Activated T-cell treated with anti-CD3 and anti-CD28 coated beads for 4 hours (primary cell): ENCODE measurements around the gene BBX.
"Not testable (repeated sequence)": the region's sequence is repeated elsewhere in the genome, so short reads cannot be mapped to it uniquely, and the experiment has no call there.

Source experiments
- DNase-seq: peaks from one replicate; pipeline ENCODE4 v3.0.0-alpha.2; 2020

The BBX gene

DNA sequence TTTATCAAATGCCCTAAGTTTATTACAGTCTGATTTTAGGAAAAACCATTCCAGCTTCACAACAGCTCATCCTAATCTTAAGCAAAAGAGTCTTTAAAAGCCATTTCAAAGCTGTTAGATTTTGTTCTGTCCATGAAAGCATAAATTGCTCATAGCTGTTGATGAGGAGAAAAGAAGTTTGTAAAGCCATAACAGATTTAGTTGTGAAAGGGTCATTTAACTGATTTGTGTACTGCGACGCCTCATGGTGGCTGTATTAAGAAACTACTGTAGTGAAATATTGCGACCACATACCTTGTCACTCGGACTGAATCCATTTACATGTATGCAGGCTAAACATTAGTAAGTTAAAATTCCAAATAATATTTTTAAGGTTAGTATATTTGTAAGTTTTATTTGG lies 20.9 kb downstream of the BBX start:
- DNase-seq: no peak

DNA sequence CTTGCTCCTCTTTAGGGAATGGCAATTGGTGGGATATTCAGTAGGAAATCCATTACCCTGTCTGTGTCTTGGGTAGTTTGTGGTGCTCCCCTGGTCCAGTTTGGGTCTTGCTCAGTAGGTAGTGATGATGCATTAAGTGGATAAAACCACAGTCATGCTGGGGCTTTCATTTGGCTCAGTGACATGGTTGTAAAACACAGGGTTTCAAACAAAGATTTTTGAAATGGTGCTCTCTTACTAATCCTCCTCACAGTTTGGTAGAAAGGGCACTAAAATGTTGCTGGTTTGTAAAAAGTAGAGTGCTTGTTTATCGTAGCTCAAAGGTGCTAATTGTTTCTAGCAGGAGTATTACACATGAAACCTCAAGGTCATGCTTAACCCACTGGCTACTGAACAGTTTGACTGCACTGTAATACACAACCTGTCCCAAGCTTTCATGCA lies 22.9 kb downstream of the BBX start:
- DNase-seq: no peak

DNA sequence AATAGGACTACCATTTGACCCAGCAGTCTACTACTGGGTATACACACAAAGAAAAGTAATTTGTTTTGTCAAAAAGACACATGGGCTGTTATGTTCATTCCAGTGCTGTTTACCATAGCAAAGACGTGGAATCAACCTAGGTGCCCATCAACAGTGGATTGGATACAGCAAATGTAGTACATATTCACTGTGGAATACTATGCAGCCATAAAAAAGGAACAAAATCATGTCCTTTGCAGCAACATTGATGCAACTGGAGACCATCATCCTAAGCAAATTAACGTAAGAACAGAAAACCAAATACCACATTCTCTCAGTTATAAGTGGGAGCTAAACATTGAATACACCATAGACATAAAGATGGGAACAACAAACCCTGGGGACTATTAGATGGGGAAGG lies 25.8 kb downstream of the BBX start:
- no peak for DNase-seq

DNA sequence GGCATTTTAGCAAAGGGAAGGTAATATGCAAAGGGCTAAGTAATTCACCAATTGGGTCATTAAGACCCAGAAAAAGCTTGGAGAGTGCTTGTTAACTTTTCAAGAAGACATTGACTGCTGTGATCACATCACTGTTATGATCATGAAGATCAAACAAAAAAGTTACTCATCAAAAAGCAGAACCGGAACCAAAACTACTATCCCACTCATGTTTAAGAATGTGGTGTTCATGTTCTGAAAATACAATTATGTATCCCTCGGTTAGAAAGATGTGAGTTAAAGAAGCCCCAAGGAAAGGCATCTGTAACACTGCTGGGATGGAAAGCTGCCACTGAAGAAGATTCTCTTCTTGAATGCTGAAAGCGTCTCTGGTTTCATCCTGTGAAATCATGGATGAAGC lies 32.6 kb downstream of the BBX start:
- no peak for DNase-seq

DNA sequence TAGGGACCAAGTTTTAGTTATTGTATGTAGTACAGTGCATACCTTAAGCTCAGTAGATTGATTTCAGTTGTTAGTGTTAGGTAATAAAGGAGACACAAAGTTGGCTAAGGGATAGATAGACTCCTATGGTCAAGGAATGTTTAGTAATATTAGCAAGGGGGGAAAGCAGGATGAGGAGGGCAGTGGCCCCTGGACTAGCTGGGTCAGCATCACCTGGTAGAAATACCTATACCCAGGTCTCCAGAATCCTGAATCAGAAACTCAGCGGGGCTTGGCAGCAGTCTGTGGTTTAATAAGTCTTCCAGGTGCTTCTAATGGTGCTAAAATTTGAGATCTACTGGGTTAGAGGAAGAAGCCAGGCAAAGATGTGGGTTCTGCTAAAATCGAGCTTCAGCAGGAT lies 35.0 kb downstream of the BBX start:
- no peak for DNase-seq

DNA sequence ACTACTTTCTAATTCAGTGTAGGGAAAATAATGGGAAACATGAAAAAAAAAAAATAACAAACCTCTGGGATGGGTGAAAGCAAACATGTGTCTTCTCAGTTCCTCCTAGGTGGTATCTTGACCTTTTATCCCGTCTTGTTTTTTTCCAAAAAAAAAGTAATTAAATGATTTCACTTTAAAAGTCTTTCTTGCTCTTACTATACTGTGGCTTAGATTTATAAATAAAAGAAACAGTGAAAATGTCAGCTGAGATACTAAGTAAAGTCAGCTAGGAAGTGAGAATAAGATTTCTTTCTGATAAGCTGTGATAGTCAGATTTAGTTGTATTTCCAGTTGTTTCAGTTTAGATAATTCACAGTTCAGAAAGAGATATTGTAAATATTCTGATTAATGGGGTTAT lies 37.4 kb downstream of the BBX start:
- DNase-seq: no peak

DNA sequence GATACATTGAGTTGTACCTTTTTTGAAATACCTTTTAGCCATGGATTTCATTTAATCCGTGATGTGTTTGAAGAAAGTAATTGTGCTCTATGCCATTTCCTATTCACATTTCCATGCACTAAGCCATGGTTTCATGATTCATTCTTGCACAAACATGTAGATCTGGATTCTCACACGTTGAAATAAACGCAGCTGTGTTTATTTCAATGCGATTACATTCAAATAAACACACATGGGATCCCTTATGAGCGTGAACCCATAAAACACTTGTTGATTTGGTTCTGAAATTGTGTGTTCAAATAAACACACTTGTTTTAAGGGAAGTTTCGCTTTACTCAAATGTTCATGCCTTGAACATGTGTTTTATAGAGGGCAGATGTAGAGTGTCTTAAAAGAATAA lies 39.2 kb downstream of the BBX start:
- no peak for DNase-seq

DNA sequence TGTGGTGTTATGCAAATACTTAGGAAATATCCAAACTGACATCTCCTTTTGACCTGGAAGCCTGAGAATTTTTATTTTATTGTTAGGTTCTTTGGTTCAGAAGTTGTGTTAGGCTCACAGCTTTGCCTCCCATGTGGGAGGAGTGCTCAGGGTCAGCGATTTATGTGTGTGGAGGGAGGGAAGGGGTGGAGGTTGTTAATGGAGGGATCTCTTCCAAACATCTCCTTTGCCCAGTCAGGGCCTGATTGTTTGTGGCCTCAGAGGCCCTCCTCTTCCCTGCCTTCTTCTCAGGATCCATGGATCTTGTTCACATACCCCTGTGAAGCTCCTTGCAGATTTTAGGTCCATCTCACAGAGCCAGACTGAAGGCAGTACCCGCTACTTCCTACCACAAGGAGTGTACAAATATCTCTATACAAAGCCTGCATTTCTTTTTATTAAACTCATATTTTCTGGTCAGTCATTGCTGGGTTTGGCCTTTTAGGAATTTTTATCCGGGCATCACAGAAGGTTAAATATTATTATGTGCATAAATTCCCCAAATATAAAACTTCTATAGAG lies 40.3 kb downstream of the BBX start:
- DNase-seq: no peak

DNA sequence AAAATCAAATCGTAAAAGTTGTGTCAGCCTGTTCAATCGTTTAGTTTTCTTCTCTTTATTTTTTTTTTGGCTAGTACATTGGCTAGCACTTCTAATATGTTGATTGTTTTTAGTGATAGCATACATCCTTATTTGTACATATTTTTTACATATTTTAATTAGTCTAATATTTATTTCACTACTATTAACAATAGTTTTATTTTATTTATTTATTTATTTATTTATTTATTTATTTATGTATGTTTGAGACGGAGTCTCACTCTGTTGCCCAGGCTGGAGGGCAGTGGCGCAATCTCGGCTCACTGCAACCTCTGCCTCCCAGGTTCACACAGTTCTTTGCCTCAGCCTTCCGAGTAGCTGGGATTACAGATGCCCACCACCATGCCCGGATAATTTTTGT lies 42.5 kb downstream of the BBX start:
- DNase-seq: not testable (repeated sequence)

DNA sequence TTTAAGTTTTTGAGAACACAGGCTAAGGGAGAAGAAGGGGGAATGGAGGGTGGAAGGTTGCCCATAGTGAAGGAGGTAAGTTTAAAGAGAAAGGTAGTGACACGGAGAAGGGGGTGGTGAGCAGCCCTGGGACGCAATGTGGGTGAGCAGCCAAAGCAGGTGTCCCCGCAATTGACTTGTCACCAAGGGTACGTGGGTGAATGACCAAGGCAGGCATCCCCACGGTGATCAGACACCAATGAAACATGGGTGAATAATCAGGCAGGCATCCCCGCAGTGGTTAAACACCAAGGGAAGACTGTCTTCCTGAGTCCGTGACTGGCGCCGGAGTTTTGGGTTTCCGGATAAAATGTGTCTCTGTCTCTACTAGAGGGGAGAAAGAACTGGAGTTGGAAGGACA lies 48.3 kb downstream of the BBX start:
- not testable (repeated sequence) for DNase-seq

DNA sequence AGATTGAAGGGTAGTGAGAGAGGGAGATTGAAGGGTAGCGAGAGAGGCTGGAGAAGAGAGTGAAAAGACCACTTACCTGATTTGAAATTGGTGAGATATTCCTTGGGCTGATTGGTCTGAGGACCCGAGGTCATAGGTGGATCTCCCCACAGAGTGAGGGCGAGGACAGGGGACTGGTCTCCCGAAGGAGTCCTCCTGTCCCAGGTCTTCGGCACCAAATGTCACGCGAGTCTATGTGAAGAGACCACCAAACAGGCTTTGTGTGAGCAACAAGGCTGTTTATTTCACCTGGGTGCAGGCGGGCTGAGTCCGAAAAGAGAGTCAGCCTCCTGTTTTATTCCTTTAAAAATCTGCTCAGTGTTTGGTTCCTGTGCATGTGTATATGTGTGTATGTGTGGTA lies 48.7 kb downstream of the BBX start:
- DNase-seq: not testable (repeated sequence)

DNA sequence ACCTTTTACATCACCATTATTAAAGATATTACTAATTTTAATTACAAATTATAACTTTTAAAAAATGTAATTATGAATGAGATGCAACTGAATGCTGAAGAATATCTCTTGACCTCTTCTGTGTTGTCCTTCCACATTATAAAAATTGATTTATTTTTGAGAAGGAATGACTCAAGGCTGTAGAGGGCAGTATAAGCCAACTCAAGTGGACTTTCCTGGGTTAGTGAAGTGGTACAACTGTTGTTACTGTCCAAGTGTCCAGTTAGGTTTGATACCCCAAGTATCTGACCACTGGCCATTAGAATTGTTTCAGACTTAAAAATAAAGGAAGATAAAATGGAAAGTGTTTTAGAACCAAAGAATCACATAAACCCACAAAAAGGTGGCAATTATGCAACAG lies 51.9 kb downstream of the BBX start:
- DNase-seq: no peak

DNA sequence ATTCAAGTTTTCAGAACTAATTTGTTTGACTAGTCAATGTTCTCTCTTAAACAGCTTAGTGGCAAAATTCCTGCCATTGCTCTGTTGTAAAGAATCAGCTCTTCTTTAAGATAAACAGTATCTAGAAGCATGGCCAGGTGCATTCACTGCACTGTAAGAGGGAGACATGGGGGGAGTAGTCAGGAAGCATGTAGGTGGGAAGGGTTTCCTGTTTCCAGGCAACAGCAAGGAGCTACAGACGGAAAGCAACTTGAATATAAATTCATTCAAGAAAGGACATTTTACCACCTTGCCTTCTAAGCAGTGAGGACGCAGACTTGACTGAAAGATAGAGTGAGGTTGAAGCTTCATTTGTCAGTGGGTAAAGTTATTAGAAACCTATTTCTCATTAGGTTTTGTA lies 55.3 kb downstream of the BBX start:
- no peak for DNase-seq

DNA sequence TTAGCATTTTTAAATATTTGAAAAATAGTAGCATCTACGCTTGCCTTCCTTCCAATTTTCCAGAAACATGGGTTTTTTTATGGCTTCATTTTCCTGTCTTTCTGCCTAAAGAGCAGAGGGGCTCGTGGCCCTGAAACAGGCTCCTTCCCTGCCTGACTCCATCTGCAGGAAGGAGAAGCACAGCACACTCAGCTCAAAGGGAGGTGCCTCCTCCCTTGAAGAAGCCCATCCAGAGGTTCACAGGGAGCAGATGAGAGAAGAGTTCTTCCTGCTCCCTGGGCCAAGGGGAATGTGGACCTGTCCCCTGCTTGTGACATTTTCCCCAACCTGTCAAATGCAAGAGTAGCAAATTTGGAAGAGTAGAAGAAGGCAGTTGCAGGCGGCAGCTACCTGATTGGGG lies 55.8 kb downstream of the BBX start:
- no peak for DNase-seq

DNA sequence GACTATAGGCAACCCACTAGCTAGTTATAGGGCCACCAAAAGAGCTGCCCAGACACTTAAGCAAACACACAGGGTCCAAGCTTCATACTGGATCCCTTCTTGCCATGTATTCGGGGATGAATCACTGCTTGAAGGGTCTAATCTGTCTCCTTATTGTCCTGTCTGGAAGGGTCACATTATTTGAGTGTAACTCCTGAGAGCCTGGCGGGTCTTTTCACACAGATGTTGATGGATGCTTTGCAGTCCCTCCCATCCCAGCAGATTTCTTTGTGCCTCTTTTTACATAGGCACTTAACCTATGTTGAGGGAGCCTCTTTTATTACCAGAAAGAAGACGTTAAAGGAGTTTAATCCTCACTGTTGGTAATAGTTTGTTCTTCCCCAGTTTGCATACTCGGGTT lies 56.6 kb downstream of the BBX start:
- no peak for DNase-seq

DNA sequence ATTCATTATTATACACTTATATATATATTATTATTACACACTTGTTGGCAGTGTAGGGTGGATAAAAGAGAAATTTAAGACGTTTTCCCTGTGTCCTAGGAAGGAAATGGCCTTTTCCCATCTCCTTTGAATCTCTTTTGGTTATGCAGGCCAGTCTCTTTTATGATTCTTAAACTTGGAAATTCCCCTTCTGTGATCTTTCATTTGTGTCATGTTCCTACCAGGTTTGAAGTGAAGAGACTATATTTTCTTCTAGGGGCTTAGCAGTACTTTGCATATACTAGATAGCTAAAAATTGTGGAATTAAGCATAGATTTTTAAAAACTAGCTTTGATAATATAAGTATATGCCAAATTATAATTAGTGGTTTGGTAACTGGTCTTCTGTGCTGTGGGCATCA lies 58.5 kb downstream of the BBX start:
- no peak for DNase-seq

DNA sequence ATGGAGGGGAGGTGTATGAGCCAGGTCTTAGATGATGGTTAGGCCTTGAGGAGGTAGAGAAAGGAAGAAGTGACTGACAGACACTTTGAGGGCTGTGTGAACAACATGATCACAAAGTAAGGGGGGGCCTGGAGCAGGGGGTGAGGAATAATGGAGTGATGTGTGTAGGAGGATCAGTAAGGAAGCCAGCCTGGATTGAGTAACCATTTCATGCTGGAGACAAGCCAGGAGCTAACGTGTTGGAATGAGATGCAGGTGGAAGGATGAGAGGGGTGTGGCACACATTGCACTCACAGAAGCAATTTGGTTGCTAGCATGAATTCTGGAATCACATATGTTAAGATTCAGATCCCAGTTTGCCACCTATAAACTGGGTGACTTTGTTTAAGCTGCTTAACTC lies 65.5 kb downstream of the BBX start:
- no peak for DNase-seq

DNA sequence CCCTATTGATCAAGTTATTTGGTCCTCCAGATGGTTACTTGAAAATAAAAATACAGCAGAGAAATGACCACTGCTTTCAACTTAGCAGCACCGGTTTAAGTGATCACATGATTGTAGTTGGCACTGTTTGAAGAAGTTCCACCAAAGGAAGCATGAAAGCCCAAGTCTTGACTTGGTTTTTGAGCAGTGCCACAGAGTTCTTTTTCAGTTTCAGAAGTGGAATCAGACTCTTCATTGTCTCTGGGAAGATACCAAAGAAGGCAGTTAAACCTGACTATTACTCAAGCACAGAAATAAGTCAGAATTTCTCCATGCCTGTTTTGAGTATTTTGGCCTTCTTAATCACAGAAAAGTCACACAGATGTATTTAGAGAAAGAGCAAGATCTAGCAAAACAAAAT lies 66.7 kb downstream of the BBX start:
- no peak for DNase-seq

DNA sequence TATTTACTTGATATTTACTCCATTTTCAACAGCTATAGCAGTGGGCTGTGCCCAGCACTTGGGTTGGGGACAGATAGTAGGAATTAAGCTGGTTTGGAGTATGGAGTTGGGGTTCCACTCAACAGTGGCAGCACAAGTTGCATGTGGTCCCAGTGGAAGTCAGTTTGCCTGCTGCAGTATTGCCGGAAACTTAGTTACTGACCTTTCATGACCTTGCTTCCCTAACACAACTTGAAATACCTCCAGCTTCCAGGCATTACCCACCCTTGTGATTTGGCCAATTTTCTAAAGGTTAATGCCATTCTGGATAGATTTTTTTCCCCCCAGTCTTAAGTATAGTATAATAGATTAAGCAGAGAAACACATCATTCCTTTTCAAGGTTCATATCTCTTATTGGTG lies 68.0 kb downstream of the BBX start:
- no peak for DNase-seq

DNA sequence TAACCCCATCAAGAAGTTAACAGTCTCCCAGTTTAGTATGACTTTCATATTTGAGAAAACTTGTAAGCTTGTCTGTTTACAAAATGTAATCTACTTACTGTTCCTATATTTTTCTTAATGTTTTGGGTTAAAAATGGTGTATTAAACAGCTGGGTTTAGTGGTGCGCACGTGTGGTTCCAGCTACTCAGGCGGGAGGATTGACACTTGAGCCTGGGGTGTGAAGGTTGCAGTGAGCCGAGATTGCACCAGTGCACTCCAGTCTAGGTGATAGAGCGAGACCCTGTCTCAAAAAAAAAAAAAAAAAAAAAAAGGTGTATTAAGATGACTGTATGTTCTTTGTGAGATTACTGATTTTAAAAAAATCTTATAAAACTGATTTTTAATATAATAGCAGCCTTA lies 69.3 kb downstream of the BBX start:
- no peak for DNase-seq

DNA sequence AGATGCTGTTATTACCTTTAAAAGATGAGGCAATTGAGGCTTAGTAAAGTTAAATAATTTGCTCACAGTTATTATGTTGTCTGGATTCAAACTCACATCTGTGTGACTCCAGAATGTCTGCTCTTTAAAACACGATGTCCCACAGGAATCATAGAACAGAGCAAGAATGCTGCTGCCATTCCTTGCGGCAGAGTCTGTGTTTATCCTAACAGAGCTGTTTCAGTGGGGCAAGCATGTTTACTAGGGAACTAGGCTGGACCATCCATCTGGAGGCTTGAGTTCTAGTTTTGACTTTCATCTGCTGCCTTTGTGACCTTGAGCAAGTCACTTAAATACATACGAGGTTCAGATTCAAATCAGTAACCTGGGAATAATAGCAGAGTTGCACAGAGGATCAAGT lies 72.1 kb downstream of the BBX start:
- DNase-seq: no peak

DNA sequence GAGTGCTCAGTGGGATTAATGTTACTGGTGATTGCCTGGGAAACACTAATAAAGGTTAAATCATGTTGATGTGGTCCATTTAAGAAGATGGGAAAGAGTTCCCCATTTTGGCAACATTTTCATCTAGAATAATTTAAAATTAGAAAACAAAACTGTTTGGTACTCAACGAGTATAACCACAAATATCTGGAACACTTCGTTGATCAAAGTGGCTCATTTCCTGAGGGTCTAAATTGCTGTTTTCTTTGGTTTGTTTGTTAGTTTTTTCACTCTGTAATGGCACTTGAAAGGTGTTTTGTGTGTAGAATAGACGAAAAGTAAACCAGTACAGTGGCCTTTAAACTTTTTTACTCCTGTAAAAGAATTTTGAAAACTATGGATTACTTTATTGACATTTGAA lies 73.9 kb downstream of the BBX start:
- DNase-seq: no peak

DNA sequence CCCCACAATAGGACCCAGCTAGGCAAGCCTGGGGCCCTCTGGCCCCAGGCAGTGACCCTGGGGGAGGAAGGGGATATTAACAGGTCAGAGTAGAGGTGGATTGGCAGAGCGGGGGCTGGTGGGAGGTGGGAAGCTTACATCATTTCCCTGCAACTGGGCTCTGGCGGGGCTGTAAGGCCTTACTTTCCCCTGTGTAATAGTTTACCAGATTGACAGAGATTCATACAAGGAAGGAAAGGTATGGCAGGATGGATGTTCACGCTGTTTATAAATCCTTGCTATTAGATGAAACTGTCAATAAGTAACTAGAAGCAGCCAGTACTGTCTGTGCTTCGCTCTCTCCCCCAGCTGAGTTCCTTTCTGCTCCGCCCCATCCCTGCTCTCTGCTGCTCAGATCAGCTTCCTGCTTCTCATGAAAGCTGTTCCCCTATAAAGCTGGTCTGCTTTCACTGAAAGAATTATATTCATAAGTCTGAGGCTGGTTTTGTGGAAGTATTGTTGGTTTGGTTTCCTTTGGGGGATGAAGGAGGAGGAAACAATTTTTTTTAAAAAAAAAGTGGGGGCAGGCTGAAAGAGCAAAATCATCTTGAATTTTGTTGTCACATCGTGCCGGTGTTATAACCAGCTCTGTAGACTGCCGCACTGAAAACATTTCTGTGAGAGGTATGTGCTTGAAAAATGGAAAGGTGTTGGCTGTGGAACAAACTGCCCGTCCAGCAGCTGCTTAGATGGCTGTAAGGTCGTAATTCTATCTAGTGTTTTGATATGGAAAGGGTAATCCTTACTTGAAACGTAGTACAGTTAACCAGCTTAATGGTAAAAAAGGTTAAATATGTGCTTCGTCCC lies 76.4 kb downstream of the BBX start:
- peak; percentile 17 for DNase-seq

DNA sequence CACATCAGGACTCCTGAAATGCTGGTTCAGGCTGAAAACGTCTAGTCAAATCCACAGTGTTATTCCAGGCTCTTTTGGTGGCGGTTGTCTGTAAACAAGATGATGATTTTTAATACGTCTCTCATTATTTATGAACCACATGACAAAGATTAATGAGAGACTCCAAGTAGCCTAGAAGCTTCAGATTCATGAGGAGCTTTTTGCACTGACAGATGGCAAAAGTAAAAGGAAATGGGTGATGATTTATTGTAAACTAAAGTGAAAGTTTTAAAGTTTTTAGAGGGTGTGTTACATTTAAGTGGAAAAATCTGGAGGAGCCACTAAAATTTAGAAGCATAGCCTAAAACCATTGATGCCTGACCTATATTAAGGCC lies 77.0 kb downstream of the BBX start:
- DNase-seq: no peak

DNA sequence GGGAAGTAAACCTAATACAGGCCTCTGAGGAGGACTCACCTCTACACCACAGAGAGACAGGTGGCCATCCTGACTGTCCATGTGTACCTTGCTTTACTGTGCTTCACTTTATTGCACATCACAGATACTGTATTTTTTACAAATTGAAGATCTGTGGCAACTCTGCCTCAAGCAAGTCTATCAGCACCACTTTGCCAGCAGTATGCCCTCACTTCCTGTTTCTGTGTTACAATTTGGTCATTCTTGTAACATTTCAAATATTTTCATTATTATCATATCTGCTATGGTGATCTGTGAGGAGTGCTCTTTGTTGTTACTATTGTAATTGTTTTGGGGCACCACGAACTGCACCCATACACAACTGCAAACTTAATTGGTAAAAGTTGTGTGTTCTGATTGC lies 78.0 kb downstream of the BBX start:
- no peak for DNase-seq
